Motor neuron (in vitro differentiated cells): ENCODE data around the gene UBE4B. TPM values are rescaled to one million over a fixed set of nuclear protein-coding genes. Genes with fewer than 3 reads are reported as not detected.
A peak's percentile ranks its signal among the peaks of the same experiment; 100 is the strongest.

Experiments used
- ATAC-seq, 8 experiments: fragments of 200-7000 bp; cut with Tn5 transposase; replicated peaks in 6 of 8; 2 replicates each; pipeline ENCODE4 v1.8.0; 2021; ENCODE audit warnings: mild to moderate bottlenecking in 8 of 8, moderate library complexity in 8 of 8
- H3K27ac ChIP-seq, 2 donors: fragments of 250-450 bp; sonication (Bioruptor Pico); 2 replicates each; pipeline ENCODE4 v1.9.0; 2021; ENCODE audit warnings: antibody characterized with exemption in 2 of 2, mild to moderate bottlenecking in 2 of 2, moderate library complexity in 1 of 2
- H3K4me1 ChIP-seq, 2 donors: fragments of 250-450 bp; sonication (Bioruptor Pico); replicated peaks in 1 of 2; 2 replicates each; pipeline ENCODE4 v1.6.1; 2021; ENCODE audit warnings: antibody characterized with exemption in 2 of 2, mild to moderate bottlenecking in 2 of 2, moderate library complexity in 1 of 2
- H3K4me3 ChIP-seq, 5 donors: fragments of 250-450 bp; sonication (Bioruptor Pico); 2 replicates each; pipeline ENCODE4 v1.9.0; 2021; ENCODE audit warnings: antibody characterized with exemption in 5 of 5, mild to moderate bottlenecking in 5 of 5, moderate library complexity in 4 of 5
- WGBS, 10 experiments: fragments of 450-650 bp; shearing (Covaris generic); methylation state at CpG; one replicate each; pipeline ENCODE4 v1.0.0; 2022; 5-methylcytosine and 5-hydroxymethylcytosine counted together
- in situ Hi-C, 9 experiments: fragments of 400-800 bp; cut with MboI; loops; one replicate each; pipeline ENCODE4 v1.15.0; 2021; ENCODE audit warnings: low sequenced_read_pairs in 9 of 9, low pct_unique_long_range_greater_than_20kb in 2 of 9; ENCODE audit not compliant: unreplicated experiment in 9 of 9
- total RNA-seq, 8 experiments: library from RNA; unstranded; fragments of 300-600 nt; gene quantifications; 2 replicates each; pipeline versions ENCODE4 v1.2.3 to v1.2.4, GENCODE V29; 2022

UBE4B gene
- total RNA-seq, 8 experiments from 2014 or later, result 27.8 to 57.8 (median 44.6) TPM

DNA sequence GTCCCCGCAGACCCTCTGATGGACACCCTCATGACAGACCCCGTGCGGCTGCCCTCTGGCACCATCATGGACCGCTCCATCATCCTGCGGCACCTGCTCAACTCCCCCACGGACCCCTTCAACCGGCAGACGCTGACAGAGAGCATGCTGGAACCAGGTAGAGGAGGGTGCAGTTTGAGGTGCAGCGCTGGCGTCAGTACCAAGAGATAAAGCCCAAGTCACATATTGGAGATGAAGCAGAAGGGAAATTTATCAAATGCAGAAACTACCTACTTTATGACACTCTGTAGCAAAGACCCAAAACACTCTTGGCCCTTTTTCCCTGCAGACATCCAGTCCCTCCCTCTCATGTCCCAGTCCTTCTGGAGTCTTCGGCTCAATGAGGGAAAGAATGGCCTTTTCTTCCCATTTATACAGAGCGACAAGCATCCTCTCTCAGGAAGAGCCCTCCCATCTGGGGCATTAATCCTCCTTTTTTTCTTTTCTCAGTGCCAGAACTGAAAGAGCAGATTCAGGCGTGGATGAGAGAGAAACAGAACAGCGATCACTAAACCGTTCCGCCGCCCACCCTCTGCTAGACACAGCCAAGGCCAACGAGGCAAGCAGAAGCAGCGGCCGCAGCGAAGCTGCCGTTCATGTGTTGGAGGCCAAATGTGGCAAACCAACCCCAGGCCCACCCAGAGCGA is 146.8 kb downstream of the UBE4B start:
- Histone ChIP-seq H3K4me3 (peak overlapping the region in 4 of 5 donors; percentile 4 to 24 (median 14)), H3K4me1 (peaks cover 38 to 42% of the 10 kb centered on the region in 2 donors), H3K27ac (peak overlapping the region; percentile 85 to 87)
- in situ Hi-C loops, result no loop called here
- 0 to 89% (median 9%) methylated on average over 1 to 22 of the region's 23 CpGs; no CpG with 5 or more reads in 2 of the 10 experiments for WGBS, 10 experiments
- peak in 5 of 8 experiments; percentile 80 to 84 (median 81) for ATAC-seq

- H3K27ac ChIP-seq, result peak overlapping the region; percentile 6 to 87
- ATAC-seq, result peak in 3 of 8 experiments; percentile 32 to 80 (median 61)
- H3K4me1 ChIP-seq, result peaks cover 38 to 42% of the 10 kb centered on the region in 2 donors
- H3K4me3 ChIP-seq, result no peak overlapping the region
- in situ Hi-C loops, result no loop called here
- 8 to 58% (median 35%) methylated on average over 2 to 7 of the region's 7 CpGs; no CpG with 5 or more reads in 1 of the 10 experiments for WGBS, 10 experiments
Observed at GRCh38 chr1:10181154-10181553, 148.4 kb downstream of the UBE4B start.

DNA sequence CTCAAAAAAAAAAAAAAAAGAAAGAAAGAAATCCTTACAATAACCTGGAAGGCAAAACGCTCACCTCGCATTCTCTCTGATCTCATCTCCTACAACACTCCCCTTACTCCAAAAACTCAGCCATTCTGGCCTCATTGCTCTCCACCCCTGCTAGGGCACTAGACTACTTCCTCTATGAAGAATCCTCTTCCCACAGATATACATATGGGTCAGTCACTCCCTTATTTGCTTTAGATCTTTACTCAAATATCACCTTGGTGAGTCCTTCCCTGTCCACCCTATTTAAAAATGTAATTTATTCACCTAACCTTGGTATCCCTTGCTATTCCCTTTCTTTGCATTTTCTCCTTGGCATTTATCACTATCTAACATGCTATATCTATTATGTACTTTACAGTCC is 153.0 kb downstream of the UBE4B start:
- in situ Hi-C loops, result no loop called here
- no peak overlapping the region for H3K27ac ChIP-seq
- ATAC-seq, result peak in 3 of 8 experiments; percentile 13 to 74 (median 30)
- H3K4me3 ChIP-seq, result no peak overlapping the region
- WGBS, 10 experiments, result 83 to 100% (median 92%) methylated on average over 1 to 2 of the region's 2 CpGs; no CpG with 5 or more reads in 5 of the 10 experiments
- H3K4me1 ChIP-seq, result peaks cover 6 to 8% of the 10 kb centered on the region in 2 donors

- Histone ChIP-seq H3K4me3 (no peak overlapping the region), H3K4me1 (peaks cover under 1% of the 10 kb centered on the region in 2 donors), H3K27ac (no peak overlapping the region)
- 0 to 91% (median 61%) methylated on average over 1 to 12 of the region's 12 CpGs; no CpG with 5 or more reads in 2 of the 10 experiments for WGBS, 10 experiments
- in situ Hi-C loops, result no loop called here
- peak in 2 of 8 experiments; percentile 56 to 68 for ATAC-seq
Observed at GRCh38 chr1:10186331-10187025, 153.7 kb downstream of the UBE4B start.

DNA sequence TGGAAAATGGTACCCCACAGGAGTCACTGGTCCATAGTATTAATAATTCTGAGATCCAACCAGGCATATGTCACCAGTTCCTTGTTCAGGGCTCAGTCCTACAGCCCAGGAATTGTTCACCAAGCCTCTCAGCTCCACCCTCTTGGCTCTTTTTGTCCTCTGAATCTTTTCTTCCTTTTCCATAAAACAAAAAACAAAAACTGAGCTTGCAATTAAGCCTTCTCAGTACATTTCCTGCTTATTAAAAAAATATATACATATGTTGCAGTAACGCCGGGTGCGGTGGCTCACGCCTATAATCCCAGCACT is 154.2 kb downstream of the UBE4B start:
- Histone ChIP-seq H3K4me1 (no peaks in the 10 kb centered on the region), H3K27ac (no peak overlapping the region), H3K4me3 (no peak overlapping the region)
- WGBS, 10 experiments, result 12 to 100% (median 37%) methylated on average over 1 to 4 of the region's 4 CpGs; no CpG with 5 or more reads in 4 of the 10 experiments
- in situ Hi-C loops, result no loop called here
- peak in 1 of 8 experiments; percentile 20 for ATAC-seq

GRCh38 chr1:10188133-10188650 is 155.4 kb downstream of the UBE4B start:
- 80 to 100% (median 100%) methylated on average over 1 to 2 of the region's 2 CpGs; no CpG with 5 or more reads in 2 of the 10 experiments for WGBS, 10 experiments
- no peak for ATAC-seq
- Histone ChIP-seq H3K4me1 (no peaks in the 10 kb centered on the region), H3K27ac (no peak overlapping the region), H3K4me3 (no peak overlapping the region)
- in situ Hi-C loops, result no loop called here

DNA sequence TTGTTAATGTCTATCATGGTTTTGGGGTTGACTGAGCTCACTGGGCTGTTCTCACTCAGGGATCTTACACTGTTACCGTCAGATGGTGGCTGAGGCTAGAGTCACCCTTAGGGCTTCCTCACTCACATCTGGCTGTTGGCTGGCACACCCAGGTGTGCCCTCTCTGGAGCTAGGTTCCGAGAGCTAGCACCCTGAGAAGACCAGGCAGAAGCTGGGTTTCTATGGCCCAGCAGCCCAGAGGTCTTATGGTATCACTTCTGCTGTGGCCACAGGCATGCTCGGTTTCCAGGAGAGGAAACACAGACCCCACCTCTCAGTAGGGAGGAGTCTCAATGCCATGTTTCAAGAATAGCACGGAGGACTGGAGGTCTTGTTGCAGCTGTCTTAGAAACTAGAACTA is 156.9 kb downstream of the UBE4B start:
- H3K27ac ChIP-seq, result no peak overlapping the region
- 0 to 91% (median 79%) methylated on average over 1 to 3 of the region's 4 CpGs; no CpG with 5 or more reads in 1 of the 10 experiments for WGBS, 10 experiments
- no peaks in the 10 kb centered on the region for H3K4me1 ChIP-seq
- no peak for ATAC-seq
- no peak overlapping the region for H3K4me3 ChIP-seq
- in situ Hi-C loops, result no loop called here

DNA sequence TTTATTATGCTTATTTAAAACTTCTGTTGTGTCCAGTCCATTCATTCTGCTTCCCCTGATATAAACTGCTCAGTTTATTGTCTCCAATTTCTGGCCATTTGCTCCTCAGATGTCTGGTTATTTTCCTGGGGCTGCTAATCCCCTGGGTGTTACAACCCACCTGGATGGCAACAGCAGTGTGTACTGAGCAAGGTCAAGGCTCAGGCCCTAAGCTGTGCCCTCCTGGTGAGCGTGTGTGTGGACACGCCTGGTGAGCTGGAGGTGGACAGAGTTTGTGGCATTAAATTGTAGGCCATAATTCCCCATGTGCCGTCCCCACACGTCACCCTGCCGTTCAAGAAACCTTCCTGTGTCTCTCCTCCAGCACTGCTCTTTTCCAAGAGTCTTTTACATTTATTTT is 159.5 kb downstream of the UBE4B start:
- in situ Hi-C loops, result no loop called here
- no peaks in the 10 kb centered on the region for H3K4me1 ChIP-seq
- WGBS, 10 experiments, result 76 to 100% (median 87%) methylated on average over 1 to 5 of the region's 5 CpGs; no CpG with 5 or more reads in 2 of the 10 experiments
- ATAC-seq, result no peak
- H3K27ac ChIP-seq, result peak overlapping the region in 1 of 2 donors; percentile 3
- H3K4me3 ChIP-seq, result no peak overlapping the region

GRCh38 chr1:10193288-10193687 is 160.5 kb downstream of the UBE4B start:
- H3K27ac ChIP-seq, result no peak overlapping the region
- 43 to 100% (median 82%) methylated on average over 1 to 4 of the region's 6 CpGs; no CpG with 5 or more reads in 2 of the 10 experiments for WGBS, 10 experiments
- H3K4me1 ChIP-seq, result no peaks in the 10 kb centered on the region
- H3K4me3 ChIP-seq, result no peak overlapping the region
- no peak for ATAC-seq
- in situ Hi-C loops, result no loop called here

DNA sequence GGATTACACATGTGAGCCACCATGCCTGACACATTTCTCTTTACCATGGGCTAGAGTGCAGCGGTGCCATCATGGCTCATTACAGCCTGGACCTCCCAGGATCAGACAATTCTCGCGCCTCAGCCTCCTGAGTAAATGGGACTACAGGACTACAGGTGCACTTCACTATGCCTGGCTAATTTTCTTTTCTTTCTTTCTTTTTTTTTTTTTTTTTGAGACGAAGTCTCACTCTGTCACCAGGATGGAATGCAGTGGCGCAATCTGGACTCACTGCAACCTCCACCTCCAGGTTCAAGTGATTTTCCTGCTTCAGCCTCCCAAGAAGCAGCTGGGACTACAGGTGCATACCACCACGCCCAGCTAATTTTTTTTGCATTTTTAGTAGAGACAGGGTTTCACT is 162.8 kb downstream of the UBE4B start:
- ATAC-seq, result no peak
- in situ Hi-C loops, result no loop called here
- WGBS, 10 experiments, result 82 to 100% (median 94%) methylated on average over 1 to 6 of the region's 6 CpGs; no CpG with 5 or more reads in 4 of the 10 experiments

DNA sequence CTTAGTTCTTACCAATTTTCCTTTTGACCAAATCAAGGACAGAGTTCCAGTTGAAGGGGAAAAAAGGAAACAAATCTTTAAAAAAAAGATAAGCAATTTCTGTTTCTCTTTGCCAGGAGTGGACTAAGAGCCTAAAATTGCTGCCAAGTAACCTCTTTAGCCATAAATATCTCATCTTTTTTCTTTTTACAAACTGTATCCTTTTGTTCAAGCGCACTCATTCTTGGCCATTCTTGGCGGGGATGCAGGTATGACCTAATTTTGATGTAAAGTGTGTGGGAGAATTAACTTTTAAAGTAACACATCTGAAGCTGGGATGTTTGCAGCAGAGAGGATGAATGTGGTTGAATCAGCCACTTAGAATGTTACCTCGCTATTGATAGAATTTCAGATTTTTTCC is 164.2 kb downstream of the UBE4B start:
- Histone ChIP-seq H3K27ac (no peak overlapping the region), H3K4me3 (no peak overlapping the region), H3K4me1 (no peaks in the 10 kb centered on the region)
- in situ Hi-C loops, result no loop called here
- no peak for ATAC-seq
- 13 to 100% (median 86%) methylated on average over 1 to 3 of the region's 3 CpGs for WGBS, 10 experiments

More for the DNA sequence above, 162.8 kb downstream of the UBE4B start:
- no peak overlapping the region for H3K27ac ChIP-seq
- no peak overlapping the region for H3K4me3 ChIP-seq
- H3K4me1 ChIP-seq, result no peaks in the 10 kb centered on the region

DNA sequence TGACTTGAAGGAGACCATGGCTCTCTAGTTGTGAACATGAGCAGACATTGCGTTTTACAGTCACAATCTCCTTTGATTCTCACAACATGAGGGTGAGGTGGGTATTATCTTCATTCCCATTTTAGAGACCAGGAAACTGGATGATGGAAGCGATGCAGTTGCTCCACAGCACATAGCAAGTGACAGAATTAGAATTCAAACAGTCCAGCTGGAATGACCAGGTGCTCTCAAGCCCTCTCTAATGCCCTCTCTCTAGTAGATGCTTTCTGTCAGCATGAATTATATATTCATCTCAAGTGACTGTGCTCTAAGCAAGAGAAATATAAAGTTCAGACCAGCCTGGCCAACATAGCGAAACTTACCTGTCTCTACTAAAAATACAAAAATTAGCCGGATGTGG is 167.9 kb downstream of the UBE4B start:
- Histone ChIP-seq H3K27ac (no peak overlapping the region), H3K4me1 (no peaks in the 10 kb centered on the region), H3K4me3 (no peak overlapping the region)
- in situ Hi-C loops, result no loop called here
- 73 to 100% (median 97%) methylated on average over 2 to 4 of the region's 4 CpGs; no CpG with 5 or more reads in 3 of the 10 experiments for WGBS, 10 experiments
- ATAC-seq, result no peak

DNA sequence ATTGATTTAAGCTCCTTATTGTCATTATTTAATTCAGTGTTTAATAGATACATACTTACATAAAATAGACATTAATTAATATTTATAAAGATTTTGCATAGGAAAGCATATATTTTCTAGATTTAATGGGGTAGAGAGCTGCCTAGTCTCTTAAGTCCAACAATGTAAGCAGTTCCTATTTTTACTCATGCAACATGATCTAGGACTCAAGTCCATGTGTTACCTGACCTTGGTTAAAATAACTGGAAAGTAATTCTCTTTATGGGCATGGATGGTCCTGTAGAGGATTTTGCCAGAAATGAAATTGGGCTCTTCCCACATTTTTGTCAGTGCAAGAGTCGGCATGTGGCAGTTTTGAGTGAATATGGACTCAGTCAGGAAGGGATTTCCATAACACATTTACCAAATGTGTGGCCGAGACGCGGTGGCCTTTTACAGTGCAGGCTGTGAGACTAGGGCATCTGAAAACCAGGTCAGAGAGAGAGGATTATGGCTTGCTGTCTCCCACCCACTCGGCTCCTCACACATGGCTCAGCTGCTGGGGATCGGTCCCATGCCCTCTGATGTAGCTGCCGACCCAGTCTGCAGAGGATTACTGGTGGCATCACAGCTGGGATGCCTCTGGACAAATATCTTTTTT is 171.4 kb downstream of the UBE4B start:
- Histone ChIP-seq H3K4me1 (peaks cover 2% of the 10 kb centered on the region in 2 donors), H3K27ac (no peak overlapping the region), H3K4me3 (no peak overlapping the region)
- in situ Hi-C loops, result no loop called here
- WGBS, 10 experiments, result 50 to 93% (median 74%) methylated on average over 1 to 7 of the region's 7 CpGs; no CpG with 5 or more reads in 5 of the 10 experiments
- ATAC-seq, result peak in 3 of 8 experiments; percentile 23 to 42 (median 27)
